ENCODE data around the gene GRIA2. TPM values are rescaled to one million over a fixed set of nuclear protein-coding genes. Genes with fewer than 3 reads are reported as not detected.

Gene GRIA2
- total RNA-seq, 4 donors from 2014 or later: 1.1 TPM; not detected in 3

- Histone ChIP-seq H3K4me1 (no peaks in the 10 kb centered on the region), H3K36me3 (no peaks in the 10 kb centered on the region), H3K4me3 (replicated peaks in 1 of 3) (no peak overlapping the region), H3K9me3 (no peaks in the 10 kb centered on the region), H3K27ac (no peak overlapping the region), H3K27me3 (no peaks in the 10 kb centered on the region)
- no peak for TF ChIP-seq POLR2A (IDR thresholded peaks at IDR 0.05)
- TF ChIP-seq CTCF (IDR thresholded peaks at IDR 0.05): no peak
- DNase-seq: no peak
- intact Hi-C loops (cut with DNase I): no loop called here
- 86 to 89% methylated on average over 3 of the region's 3 CpGs for WGBS, 2 donors
These were observed 152.0 kb downstream of the GRIA2 start for GRCh38 chr4:157372567-157372966.

- intact Hi-C loops (cut with DNase I): no loop called here
- no peaks in the 10 kb centered on the region for H3K36me3 ChIP-seq
- WGBS, 2 donors: 43 to 62% methylated on average over 3 of the region's 3 CpGs
- H3K27ac ChIP-seq: no peak overlapping the region
- no peak for DNase-seq
- H3K9me3 ChIP-seq: no peaks in the 10 kb centered on the region
- no peak overlapping the region for H3K4me3 ChIP-seq (replicated peaks in 1 of 3)
- no peaks in the 10 kb centered on the region for H3K4me1 ChIP-seq
- no peaks in the 10 kb centered on the region for H3K27me3 ChIP-seq
- no peak for TF ChIP-seq CTCF (IDR thresholded peaks at IDR 0.05)
- TF ChIP-seq POLR2A (IDR thresholded peaks at IDR 0.05): no peak
These were observed 169.2 kb downstream of the GRIA2 start for GRCh38 chr4:157389741-157390140.

GRCh38 chr4:157405070-157405469, 184.5 kb downstream of the GRIA2 start:
- Histone ChIP-seq H3K4me1 (no peaks in the 10 kb centered on the region), H3K9me3 (no peaks in the 10 kb centered on the region), H3K27me3 (no peaks in the 10 kb centered on the region), H3K36me3 (no peaks in the 10 kb centered on the region), H3K4me3 (replicated peaks in 1 of 3) (no peak overlapping the region), H3K27ac (no peak overlapping the region)
- no peak for DNase-seq
- no peak for TF ChIP-seq POLR2A (IDR thresholded peaks at IDR 0.05)
- TF ChIP-seq CTCF (IDR thresholded peaks at IDR 0.05): no peak
- intact Hi-C loops (cut with DNase I): no loop called here

Small RNA genes lying within 50 kb of the gene (small RNA-seq; reads per million reads assigned to genes)
- not detected for gene RNU6-582P

Other genes with a start within 250 kb of the GRIA2 start
- gene PDGFC, start 248.9 kb upstream of the GRIA2 start, total RNA-seq: 10 to 100 TPM; 28.9 to 34.6 (median 29.9) TPM
- 1 to 10 TPM in 2 of 4 donors, under 1 TPM in 2; 0.54 to 5.1 (median 0.94) TPM for gene GLRB, start 144.6 kb upstream of the GRIA2 start, total RNA-seq

Data from thyroid gland (tissue), 4 donors.